LoVo (cell line): ENCODE measurements around the gene IL17REL.
A peak's percentile ranks its signal among the peaks of the same experiment; 100 is the strongest.

Experiments used
- DNase-seq: peaks from one replicate; pipeline ENCODE4 v3.0.0-alpha.2; 2016; ENCODE audit warnings: low spot score

IL17REL gene

DNA sequence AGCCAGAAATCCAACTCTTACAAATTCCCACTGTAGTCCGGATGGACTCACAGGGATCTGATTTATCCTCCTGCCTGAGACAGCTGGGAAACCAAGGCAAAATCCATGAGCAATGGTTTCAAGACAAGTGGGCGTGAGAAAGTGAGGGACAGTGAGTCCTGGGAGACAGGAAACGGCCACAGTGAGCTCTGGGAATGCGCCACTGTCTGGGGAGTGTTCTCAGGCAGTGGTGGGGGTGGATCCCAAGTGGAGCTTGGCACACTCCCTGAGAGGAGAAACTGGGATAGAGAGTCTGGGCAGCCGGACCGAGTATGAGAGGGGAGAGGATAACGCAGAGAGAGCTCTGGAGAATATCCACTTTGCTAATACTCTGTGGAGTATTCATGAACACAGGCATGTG, 9.8 kb downstream of the IL17REL start:
- DNase-seq, result no peak

DNA sequence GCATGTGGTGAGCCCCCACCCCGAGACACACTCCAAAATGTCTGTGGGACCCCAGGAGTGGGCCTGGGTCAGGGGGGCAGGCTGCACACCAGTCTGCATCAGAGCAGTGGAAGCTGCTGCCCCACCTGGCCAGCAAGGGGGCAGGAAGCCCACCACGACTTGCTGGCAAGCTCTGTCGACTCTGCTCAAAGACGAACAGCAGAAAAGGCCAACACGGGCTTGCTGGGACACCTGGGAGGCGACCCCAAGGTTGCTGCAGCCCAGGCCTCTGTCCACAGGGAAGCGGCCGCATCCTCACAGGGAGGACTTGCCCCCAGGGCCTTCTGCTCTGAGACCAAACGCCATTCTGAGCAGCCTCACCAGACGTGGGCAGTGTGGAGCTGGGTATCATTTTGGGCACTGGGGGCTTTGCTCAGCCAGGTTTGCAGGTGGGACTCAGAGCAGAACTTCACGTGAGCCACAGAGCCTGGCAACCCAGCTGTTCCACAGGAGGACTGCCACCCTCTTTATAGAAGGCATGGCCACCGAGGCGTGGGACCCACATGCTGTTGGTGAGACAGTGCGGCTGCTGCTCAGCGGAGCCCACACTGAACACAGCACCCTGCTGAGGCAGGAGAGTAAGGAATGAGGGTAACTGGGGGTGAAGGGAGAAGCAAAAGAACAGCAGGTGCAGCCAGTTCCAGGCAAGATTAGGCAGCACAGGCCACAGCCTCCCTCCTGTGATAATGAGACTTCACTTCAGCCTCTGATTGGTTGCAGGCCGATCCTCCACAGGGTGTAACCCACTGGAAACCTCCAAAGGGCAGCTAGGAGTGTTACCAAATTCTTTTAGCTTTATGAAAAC, 11.0 kb downstream of the IL17REL start:
- DNase-seq, result no peak

DNA sequence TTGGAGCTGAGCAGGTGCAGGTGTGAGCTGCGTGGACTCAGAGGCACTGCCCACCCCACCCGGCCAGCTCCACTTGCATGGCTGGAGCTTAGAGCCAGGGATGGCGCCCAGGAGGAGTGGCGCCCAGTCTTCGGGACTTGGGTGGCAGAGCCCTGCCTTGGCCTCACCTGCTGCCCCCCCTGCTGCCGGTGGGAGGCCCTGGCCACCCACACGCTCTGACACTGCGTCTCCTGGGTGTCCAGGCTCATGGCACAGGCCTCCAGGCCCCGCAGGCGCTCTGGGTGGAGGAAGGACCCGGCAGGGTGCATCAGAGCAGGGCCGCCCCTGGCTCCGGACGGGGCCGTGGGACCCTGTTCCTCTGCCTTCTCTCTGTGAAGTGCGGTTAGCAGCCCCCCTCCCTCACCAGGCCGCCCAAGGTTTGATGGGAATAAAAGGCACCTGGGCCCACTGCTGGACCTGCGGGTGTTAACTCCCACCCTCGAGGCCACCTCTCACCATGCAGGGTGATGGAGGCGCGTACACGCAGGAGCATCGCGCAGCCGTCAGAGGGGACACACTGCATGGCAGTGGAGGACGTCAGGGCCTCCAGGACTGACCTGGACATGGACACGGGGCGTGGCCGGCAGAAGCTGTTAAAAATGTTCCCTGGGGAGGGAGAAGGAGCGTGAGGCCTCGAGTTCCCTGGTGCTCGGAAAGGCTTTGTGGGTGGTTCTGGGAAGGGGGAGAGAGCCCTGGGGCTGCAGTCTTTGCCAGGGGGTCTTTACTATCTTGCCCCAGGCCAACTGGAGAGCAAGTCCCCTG, 11.8 kb downstream of the IL17REL start:
- DNase-seq, result no peak

DNA sequence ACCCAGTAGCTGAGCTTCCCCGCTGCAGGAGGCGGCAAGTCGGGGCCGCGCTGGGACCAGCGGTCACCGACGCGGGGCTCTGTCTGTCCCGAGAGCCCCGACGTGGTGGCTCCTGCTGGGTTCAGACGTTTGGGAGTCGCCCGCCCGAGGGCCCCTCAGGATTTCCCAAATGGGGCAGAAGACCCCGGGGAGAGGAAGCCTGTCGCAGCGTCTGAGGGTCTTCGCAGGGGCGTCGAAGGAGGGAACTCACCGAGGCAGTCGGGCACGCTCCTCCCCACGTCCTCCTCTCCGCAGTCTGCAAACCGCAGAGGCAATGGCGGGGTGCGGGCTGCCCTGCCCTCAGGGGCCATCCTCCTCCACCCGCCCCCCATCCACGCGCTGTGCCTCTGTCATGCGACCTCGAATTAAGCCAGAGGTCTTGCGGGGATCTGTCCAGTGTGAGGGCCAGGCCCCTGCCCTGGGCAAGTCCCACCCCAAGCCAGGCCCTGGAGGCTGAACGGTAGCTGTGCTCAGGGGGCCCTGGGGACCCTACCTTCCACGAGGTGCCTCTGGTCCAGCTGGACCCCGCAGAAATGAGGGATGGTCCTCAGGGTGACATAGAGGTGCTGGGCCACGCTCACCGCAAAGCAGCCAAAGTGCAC, 12.5 kb downstream of the IL17REL start:
- no peak for DNase-seq

GRCh38 chr22:49999063-49999945, 13.3 kb downstream of the IL17REL start:
- DNase-seq, result no peak

- DNase-seq, result no peak
Measured at GRCh38 chr22:49998718-49999062, 13.9 kb downstream of the IL17REL start.

- no peak for DNase-seq
Measured at GRCh38 chr22:49997932-49998717, 14.4 kb downstream of the IL17REL start.

DNA sequence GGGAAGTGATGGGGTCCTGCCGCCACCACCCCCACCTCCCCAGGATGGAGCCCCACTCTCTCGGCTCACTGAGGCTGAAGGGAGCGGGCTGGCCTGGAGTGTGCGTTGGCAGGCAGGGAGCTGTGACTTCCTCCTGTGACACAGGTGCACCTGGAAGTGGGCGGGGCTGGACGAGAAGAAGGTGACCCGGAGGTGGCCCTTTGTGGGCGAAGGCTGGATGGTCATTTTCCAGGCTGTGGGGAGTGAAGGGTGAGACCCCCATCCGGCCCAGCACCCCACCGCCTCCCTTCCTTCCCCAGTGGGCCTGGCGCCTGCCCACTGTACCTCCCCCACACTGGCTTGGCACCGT, 15.3 kb downstream of the IL17REL start:
- no peak for DNase-seq

GRCh38 chr22:49996518-49997250, 15.9 kb downstream of the IL17REL start:
- DNase-seq, result no peak

DNA sequence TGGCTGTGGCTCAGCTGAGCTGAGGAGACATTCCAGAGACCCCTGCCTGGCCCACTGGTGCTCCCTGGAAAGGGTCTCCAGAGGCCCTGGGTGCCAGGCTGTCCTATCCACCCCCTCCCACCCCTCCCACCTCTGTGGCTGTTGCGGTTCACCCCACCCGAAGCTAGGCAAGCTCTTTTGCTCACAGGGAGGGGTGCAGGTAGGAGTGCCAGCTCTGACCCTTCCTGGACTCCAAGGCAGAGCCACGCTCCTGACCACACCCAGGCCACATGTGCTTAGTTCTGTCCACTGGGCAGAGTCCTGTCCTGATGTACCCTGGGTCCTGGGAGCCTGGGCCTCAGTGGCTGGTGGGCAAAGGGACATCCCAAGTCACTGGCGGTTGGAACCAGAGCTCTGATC, 16.4 kb downstream of the IL17REL start:
- no peak for DNase-seq

GRCh38 chr22:49995361-49996118, 17.0 kb downstream of the IL17REL start:
- DNase-seq, result no peak

DNA sequence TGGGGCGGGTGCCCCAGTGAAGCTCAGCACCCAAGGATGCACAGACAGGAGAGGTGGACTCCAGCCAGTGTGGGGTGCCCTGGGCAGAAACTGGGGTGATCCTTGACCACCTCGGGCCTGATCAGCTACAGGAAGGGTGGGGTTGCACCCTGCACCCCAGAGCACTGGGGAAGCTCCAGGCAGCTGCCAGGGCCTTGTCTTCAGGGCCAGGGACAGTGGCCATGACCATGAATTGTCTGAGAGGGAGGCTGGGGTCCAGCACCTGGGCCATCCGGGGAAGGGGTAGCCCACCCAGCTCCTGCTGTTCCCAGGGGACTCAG, 17.6 kb downstream of the IL17REL start:
- DNase-seq, result no peak

DNA sequence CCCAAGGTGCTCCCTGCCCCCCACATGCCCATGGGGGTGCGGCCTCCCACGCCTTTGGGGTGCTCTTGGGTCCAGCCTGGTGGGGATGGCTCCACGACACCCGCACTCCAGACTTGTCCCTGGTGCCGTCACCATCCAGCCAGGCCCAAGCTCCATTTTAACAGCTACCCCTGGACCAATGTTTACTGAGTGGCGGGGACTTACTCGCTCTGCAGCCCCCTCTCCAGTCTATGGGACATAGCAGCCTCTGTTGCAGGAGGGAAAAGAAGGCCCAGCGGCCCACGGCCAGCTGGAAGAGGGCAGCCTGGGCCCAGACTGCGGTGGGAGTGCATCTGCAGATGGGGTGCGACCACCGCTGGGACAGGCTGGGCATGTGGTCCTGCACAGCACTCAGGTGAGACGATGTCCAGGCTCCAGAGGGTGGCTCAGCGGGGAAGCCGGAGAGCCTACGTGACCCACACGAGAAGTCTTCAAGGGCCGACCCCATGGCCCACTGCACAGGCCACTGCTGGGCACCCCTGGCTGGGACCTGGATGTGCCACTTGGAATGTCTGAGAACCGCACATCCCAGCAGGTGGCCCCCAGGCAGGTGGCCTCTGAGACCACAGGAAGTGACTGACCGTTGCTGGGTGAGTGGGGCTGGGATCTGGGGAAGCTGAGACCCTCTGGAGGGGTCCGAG, 18.1 kb downstream of the IL17REL start:
- no peak for DNase-seq

- no peak for DNase-seq
Measured at GRCh38 chr22:49993649-49994360, 18.8 kb downstream of the IL17REL start.

GRCh38 chr22:49992921-49993648, 19.5 kb downstream of the IL17REL start:
- DNase-seq, result peak; percentile 51

GRCh38 chr22:49991907-49992533, 20.5 kb downstream of the IL17REL start:
- DNase-seq, result no peak

DNA sequence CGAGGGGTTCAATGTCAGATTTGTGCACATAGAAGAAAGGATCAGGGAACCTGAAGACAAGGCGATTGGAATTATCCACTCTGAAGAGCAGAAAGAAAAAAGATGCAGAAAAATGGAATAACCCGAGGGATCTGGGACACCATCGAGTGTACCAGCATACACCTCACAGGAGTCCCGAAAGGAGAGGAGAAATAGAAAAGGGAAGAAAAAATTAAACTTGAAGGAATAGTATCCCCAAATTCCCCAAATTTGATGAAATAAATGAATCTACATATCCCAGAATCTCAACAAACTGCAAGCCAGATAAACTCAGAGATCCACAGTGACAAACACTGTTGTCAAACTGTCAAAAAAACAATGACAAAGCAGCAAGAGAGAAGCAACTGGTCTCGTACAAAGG, 21.4 kb downstream of the IL17REL start:
- DNase-seq, result no peak
